Fibroblast of the aortic adventitia (primary cell): ENCODE results near the gene HTR4. TPM values are rescaled to one million over a fixed set of nuclear protein-coding genes. Genes with fewer than 3 reads are reported as not detected.

Experiments
- DNase-seq: peaks from one replicate; pipeline ENCODE4 v3.0.0-alpha.2; 2010; ENCODE audit warnings: low read depth
- H3K4me3 ChIP-seq: 2 replicates; pipeline ENCODE4 v1.5.1; 2011; ENCODE audit warnings: low read depth, mild to moderate bottlenecking, control low read depth, low read length, moderate library complexity
- CTCF ChIP-seq: IDR thresholded peaks from 2 replicates; pipeline ENCODE4 v1.5.1; 2011; ENCODE audit warnings: mild to moderate bottlenecking, low read length, control low read depth, inconsistent platforms; ENCODE audit not compliant: insufficient read depth
- total RNA-seq: library from RNA; depleted of rRNA; stranded (reverse); fragments of >200 nt; gene quantifications from 2 replicates; pipeline ENCODE4 v1.2.3, GENCODE V29; 2012; ENCODE audit warnings: low replicate concordance

The HTR4 gene
- total RNA-seq, 1 donor: 0.18 TPM

- no peak for TF ChIP-seq CTCF
- DNase-seq: no peak
Measured at GRCh38 chr5:148459669-148460068, 194.7 kb downstream of the HTR4 start.

GRCh38 chr5:148458036-148458888 is 196.1 kb downstream of the HTR4 start:
- no peak for DNase-seq
- no peak overlapping the region for H3K4me3 ChIP-seq
- no peak for TF ChIP-seq CTCF

More at GRCh38 chr5:148459669-148460068, 194.7 kb downstream of the HTR4 start:
- H3K4me3 ChIP-seq: no peak overlapping the region

GRCh38 chr5:148457183-148457620 is 197.1 kb downstream of the HTR4 start:
- peak; percentile 35 for TF ChIP-seq CTCF
- H3K4me3 ChIP-seq: no peak overlapping the region
- DNase-seq: no peak

- H3K4me3 ChIP-seq: no peak overlapping the region
- TF ChIP-seq CTCF: no peak
- DNase-seq: no peak
Measured at GRCh38 chr5:148455185-148455584, 199.1 kb downstream of the HTR4 start.

GRCh38 chr5:148454576-148454975 is 199.8 kb downstream of the HTR4 start:
- TF ChIP-seq CTCF: no peak

GRCh38 chr5:148452499-148453193 is 201.7 kb downstream of the HTR4 start:
- no peak for DNase-seq
- no peak for TF ChIP-seq CTCF
- no peak overlapping the region for H3K4me3 ChIP-seq

More at GRCh38 chr5:148454576-148454975, 199.8 kb downstream of the HTR4 start:
- no peak overlapping the region for H3K4me3 ChIP-seq
- no peak for DNase-seq
